ENCODE results near the gene DES. TPM values are rescaled to one million over a fixed set of nuclear protein-coding genes. Genes with fewer than 3 reads are reported as not detected.
A peak's percentile ranks its signal among the peaks of the same experiment; 100 is the strongest.
"Not testable (repeated sequence)": the region's sequence is repeated elsewhere in the genome, so short reads cannot be mapped to it uniquely, and the experiment has no call there.

DES gene
- total RNA-seq (2014; rRNA removed): 863 and 1,551 TPM in 2 replicates
- 1,873 TPM for polyA plus RNA-seq (2012)

DNA sequence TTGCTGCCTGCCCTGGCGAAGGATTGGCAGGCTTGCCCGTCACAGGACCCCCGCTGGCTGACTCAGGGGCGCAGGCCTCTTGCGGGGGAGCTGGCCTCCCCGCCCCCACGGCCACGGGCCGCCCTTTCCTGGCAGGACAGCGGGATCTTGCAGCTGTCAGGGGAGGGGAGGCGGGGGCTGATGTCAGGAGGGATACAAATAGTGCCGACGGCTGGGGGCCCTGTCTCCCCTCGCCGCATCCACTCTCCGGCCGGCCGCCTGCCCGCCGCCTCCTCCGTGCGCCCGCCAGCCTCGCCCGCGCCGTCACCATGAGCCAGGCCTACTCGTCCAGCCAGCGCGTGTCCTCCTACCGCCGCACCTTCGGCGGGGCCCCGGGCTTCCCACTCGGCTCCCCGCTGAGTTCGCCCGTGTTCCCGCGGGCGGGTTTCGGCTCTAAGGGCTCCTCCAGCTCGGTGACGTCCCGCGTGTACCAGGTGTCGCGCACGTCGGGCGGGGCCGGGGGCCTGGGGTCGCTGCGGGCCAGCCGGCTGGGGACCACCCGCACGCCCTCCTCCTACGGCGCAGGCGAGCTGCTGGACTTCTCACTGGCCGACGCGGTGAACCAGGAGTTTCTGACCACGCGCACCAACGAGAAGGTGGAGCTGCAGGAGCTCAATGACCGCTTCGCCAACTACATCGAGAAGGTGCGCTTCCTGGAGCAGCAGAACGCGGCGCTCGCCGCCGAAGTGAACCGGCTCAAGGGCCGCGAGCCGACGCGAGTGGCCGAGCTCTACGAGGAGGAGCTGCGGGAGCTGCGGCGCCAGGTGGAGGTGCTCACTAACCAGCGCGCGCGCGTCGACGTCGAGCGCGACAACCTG lies at the start of gene DES:
DES (plus strand) TSS at position 223 of the 857 bp plus-strand sequence; CDS start at position 309, 86 bp downstream.
- DNase-seq (ENCODE audit: low read depth): peak; percentile 80

DNA sequence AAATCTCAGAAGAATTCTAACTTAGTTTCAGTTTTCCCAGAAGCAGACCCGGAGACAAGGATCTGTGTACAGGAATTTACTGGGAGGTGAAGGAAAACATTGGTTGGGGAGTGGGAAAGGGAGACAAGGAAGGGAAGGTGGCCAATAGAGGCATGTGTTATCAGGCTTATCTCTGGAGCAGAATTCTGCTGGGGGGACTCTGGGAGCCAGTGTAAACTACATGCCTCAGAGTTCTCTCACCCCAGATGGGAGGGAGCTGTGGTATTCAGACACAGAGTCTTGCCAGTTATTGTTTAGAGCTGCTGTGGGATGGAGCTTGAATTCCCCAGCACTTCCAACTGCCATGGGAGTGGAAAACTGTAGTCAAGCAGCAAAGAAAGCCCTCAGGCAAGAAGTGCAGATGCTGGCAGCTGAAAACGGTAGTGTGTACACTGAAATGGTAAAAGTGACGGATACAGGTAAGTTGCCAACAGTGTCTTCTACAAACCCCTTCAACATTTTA lies 49.4 kb upstream of the DES start:
- DNase-seq (ENCODE audit: low read depth): no peak

DNA sequence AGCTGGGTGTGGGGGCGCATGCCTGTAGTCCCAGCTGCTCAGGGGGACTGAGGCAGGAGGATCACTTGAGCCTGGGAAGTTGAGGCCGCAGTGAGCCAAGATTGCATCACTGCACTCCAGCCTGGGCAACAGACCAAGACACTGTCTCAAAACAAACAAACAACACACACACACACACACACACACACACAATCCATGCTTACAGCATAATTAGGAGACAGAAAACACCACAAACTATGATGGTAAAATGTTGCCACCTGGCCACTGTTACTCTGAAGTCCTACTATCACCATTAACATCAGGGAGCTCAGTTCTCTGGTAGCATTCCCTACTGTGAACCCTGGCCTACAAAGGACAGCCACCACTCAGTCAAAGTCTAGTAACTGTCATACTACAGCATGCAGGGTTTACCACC lies 48.7 kb upstream of the DES start:
- DNase-seq (ENCODE audit: low read depth): peak; percentile 60

DNA sequence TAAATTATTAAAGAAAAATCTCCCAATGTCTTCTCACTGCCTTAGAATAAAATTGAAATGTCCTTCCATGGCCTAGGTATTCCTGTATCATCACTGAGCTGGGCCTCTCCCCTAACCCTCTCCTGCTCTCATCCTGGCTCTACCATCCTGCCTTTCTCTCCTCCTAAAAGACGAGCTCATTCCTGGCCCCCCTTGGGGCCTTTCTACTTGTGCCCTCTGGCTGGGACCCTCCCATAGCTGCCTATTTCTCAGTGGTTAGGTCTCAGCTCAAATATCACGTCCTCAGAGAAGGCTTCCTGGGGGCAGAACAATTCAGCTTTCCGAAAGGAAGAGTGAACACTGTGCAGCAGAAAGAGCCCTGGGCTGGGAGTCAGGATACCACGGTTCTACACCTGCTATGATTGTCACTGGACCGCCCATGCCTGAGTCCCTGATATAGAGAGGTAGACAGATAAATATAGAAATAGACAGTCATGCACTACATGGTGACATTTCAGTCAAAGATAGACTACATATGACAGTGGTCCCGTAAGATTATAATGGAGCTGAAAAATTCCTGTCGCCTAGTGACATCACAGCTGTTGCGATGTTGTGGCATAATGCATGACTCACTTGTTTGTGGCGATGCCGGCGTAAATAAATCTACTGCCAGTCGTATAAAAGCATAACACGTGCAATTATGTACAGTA lies 39.9 kb upstream of the DES start:
- DNase-seq (ENCODE audit: low read depth): no peak

DNA sequence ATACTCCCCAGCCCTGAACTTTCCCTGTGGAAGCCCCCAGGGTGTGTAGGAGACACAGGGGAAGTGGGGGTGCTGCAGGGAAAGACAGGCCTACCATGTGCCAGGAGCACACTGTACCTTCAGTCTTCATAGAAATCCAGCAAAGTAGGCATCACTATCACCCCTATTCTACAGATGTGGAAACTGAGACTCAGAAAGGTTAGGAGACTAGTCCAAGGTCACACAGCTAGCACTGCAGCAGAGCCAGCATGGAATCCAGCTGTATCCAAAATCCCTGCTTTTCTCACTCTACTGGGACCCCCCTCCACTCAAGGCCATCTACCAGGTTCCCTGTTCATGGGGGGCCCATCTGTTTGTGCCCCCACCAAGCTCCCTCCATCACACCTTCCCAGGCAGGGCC lies 37.3 kb upstream of the DES start:
- DNase-seq (ENCODE audit: low read depth): no peak

DNA sequence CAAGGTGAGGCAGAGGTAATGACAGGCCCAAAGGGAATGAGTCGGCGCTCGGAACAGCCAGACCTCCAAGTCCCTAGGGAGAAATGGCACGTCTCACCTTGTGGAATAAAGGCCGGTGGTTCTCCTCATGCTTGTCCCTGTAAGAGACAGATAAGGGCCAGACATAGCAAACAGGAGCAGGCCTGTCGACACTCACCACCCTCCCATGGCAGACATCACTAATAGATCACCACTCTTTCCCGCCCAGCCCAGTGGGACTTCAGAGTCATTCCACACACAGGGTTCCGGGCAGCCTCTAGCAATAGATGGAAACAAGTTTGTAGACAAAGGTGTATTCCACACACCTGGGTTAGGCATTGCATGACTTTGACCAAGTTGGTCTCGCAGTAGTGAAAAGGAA lies 36.7 kb upstream of the DES start:
- DNase-seq (ENCODE audit: low read depth): no peak

DNA sequence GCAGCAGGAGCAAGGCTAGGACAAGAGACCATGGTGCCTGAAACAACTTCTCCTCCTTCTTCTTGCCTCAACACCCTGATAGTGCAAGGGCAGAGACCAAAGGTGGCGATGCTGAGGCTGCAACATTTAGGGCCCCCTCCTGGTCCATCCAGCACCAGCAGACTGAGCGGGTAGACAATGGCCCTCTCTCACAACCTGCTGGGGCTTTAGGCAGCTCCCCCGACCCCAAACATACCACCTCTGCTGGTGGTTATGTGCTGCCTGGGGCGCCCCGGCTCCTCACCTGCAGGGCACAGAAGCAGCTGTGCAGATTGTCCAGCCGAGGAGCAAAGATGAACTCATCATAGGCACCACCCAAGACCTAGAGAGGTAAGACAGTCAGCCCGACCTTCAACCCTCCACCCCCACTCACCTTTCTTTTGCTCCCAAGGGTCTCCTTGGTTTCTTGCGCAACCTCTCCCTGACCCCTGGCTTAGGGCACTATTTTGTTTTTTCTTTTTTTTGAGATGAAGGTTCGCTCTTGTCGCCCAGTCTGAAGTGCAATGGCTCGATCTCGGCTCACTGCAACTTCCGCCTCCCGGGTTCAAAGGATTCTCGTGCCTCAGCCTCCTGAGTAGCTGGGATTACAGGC lies 34.0 kb upstream of the DES start:
- DNase-seq (ENCODE audit: low read depth): no peak

DNA sequence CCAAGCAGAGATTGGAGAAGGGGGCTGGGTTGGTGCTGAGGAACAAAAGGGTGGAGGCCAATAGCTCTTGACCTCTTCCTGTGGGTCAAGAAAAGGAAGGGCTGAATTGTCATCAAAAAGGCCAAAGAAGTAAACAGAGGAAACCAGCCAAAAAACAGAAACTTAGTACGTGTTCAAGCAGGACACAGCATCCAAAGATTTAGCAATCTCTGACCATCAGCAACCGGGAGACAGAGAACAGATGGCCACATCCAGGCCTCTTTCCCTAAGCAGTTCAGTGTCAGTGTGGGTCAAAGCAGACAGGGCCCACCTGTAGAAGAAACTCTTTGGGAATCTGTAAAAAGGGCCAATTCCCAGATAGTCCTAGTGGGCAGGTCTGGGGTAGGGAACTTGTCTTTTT lies 33.3 kb upstream of the DES start:
- DNase-seq (ENCODE audit: low read depth): no peak

DNA sequence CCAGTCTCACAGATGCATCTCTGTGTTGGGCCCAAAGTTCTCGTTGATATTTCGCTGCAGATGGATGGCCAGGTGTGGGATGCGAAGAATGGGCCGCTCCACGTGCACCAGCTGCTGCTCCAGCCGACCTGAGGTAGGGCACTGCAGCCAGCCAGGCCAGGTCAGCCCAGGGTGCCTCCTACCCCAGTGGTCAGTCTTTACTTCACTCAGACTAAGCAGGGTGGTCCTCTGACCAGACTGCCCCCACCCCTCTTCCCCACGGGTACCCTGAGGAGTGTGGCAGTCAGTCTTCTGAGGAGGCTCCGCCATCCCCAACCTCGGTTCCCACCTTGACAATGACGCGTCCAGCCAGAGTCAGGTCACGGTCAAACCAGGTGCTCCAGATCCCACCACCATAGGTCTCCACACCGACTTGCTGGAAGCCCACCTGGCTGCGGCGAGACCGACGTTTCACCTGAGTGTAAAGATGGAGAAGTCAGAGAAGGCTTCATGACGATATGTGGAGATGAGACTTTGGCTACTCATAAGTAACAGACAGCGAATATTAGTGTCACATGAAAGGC lies 32.1 kb upstream of the DES start:
- no peak for DNase-seq (ENCODE audit: low read depth)

DNA sequence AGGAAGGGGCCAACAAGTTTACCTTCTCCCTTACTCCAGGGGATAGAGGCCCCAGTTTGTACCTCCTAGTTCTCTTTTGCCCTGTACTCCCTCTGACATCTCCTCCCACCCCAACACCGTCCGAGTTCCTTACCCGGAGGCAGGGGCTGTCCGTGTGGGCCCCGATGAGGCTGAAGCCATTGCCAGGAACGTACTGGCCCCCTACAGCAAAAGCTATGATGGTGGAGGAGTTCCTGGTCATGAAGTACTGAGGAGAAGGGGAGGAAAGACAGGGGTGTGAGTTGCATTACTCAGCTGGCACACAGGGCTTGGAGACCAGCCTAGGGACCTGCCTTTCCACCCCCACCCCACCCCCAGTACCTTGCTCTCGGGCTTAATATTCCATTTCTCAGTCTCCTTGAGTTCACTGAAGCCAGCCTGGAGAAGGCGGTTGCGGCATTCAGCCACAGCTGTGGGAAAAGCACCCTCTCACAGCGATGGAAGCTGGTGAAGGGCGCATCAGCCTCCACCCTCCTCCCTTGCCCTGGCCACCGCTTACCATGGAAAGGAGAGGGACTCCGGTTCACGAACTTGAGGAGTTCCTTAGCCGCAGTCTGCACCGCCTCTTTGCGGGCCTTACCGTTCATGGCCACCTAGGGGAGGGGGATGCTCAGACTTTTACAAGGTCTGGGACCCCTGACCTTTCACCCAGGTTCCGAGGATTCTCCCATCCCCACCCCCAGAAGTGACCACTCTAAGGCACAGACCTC lies 31.5 kb upstream of the DES start:
- DNase-seq (ENCODE audit: low read depth): no peak

DNA sequence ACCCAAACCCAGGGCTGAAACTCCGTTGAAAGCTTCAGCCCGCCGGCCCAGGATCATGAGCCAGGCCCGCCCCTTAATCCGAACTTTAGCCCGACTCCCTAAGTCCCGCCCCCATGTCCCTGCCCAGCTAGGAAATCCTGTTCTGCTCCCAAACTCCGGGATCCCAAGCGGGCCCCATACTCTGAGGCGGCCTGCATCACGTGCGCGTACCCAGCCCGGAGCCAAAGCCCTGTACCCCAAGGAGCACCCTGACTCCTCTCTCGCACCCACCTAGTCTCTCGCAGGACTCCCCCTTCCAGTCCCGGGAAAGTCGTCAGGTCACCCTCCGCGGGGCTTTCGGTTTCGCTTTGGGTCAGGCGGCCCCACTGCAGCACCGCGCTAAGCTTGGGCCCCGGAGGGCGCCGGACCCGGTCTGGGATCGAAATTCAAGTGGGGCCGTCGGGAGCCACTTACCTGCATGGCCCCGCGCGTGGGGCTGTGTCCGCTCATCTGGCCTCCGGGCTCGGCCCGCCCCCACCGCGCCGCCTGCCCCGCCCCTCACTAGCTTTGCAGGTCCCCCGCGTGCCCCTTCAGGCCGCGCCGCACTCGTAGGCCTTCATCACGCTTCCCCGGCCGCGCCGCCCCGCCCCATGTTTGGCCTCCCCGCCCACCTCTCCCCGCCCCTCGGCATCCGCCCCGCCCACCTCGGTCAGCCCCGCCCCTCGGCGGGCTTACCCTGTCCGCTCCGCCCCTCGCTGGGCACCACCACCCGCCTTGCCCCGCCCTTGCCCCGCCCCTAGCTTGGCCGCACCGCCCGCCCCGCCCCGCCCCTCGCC lies 30.7 kb upstream of the DES start, which contains the start of gene DNPEP:
DNPEP (minus strand) TSS at position 607 of the 815 bp plus-strand sequence; CDS start at position 489, 118 bp downstream.
- peak; percentile 82 for DNase-seq (ENCODE audit: low read depth)

DNA sequence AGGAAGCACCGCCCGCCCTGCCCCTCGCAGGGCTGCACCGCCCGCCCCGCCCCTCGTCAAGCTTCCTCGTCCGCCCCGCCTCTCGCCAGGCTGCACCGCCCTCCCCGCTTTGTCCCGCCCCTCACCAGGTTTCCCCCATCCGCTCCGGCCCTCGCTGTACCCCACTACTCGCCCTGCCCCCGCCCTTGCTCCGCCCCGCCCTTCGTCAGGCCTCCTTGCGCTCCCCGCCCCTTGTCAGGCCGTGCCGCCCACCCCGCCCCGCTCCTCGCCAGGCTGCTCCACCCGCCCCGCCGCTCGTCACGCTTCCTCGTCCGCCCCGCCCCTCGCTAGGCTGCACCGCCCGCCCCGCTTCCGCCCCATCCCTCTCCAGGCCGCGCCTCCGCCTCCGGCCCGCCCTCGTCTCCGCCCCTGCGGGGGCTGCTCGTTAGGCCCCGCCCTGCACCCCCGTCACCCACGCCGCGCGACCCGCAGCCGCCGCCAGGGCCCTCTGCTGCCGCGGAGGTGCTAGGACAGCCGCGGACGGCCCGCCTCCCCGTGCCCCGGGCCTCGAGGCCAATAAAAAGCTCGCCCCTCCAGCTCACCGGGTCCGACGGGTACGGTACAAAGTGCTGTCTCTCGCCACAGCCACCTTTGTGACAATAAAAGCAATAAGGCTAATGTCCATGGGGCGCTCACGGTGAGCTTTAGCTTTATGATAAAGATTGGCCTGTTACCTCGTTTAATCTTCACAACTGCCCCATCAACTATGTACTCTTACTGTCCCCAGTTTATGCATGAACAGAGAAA lies 29.9 kb upstream of the DES start:
- peak; percentile 92 for DNase-seq (ENCODE audit: low read depth)

DNA sequence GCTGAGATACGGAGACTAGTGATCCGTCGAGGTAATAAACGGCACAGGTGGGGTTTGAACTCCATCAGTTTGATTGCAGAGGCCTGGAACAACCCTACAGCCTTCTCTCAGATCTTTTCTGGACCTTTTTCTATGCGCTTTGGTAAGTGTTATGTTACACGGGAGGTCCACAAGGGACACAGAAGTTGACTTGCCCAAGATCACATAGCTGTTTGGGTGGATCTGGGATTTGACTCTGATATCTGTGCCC lies 29.3 kb upstream of the DES start:
- no peak for DNase-seq (ENCODE audit: low read depth)

DNA sequence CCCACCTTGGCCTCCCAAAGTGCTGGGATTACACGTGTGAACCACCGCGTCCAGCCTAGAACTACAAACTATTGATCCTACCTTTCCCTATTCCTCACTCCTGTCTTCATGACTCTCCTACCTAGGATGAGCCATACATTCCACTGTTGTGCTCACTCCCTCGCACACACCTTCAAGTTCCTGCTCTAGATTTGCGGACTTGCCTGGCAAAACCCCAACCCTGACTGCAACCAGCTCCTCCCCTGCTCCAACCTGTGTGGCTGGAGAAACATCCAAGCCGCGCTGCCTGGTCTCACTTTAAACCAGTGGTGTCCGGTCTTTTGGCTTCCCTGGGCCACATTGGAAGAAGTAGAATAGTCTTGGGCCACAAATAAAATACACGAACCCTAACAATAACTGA lies 25.4 kb upstream of the DES start:
- no peak for DNase-seq (ENCODE audit: low read depth)

DNA sequence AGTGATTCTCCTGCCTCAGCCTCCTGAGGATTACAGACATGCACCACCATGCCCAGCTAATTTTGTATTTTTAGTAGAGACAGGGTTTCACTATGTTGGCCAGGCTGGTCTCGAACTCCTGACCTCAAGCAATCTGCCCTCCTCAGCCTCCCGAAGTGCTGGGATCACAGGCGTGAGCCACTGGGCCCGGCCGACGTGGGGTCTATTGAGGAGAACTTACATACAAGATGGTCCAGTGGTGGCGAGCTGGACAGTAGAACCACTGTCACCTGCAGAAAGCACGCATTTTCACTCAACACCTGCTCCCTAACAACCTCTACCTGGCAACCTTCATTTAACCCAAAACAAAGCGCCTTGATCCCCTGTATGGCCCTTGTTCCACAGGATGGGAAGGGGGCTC lies 23.1 kb upstream of the DES start:
- not testable (repeated sequence) for DNase-seq (ENCODE audit: low read depth)

DNA sequence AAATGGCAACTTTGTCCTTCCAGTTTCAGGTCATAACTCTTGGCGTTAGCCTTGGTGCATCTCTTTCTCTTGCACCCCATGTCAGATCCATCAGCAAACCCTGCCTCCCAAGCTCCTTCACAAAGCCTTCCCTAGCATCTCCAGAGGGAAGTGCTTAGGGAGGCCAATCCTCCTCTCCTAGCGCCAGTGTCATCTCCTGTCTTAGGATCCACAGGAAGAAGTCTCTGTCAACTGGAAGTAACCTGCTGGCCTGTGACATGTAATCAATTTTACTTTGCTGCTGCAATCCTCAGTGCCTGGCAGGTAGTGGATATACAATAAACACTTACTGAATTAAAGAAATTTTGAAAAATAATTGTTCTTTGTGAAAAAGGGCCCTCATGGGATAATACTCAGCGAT lies 22.6 kb upstream of the DES start:
- no peak for DNase-seq (ENCODE audit: low read depth)

DNA sequence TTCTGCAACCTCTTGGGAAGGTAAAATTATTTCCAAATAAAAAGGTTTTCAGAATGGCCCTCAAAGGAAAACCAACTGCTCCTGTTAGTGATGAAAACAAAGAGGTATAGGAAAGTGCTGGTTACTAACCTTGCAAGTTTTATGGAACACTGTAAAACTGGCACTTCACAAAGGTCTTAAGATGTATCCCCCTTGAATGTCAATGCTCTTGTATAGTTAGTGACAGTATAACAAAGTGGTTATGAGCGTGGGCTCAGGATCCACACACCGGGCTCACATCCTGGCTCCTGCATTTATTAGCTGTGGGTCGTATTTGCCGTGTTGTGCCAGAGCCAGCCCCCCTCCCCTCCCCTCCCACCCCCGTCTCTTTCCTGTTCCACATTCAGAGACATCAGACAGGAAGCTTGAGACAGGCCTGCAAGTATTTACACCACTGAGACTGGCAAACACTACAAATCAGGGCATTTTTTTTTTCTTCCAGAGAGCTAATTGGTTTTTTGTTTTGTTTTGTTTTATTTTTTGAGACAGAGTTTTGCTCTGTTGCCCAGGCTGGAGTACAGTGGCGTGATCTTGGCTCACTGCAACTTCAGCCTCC lies 21.2 kb upstream of the DES start:
- DNase-seq (ENCODE audit: low read depth): no peak

DNA sequence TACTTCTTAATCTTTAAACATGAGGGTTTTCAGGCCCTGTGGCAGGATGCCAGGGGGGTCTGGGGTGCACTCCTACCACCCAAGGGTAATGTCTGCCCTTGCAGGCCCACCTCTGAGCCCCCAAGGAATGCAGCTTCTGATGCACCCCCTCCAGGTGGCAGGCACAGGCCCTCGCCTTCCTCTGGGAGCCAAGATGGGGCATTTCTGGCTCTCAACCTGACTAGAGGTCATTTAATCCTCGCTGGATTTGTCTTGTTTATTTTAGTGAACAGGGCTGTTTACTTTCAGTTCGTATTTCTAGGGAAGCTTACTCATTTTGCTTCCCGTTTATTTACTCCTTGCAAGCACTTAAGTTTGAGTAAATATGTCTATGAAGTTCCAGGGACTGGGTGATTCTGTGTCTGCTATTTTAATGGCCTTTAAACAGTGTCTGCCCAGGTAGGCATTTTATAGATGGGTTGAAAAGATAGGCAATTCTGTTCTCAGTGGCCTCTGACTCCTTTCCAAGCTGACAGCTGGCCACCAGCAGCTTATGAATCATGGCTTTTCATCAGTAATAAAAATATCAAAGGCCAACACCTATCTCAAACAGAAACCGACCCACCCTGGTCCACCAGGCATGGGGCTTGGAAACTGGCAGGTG lies 19.3 kb upstream of the DES start:
- peak; percentile 43 for DNase-seq (ENCODE audit: low read depth)
